NCI-H526 (cell line): ENCODE data around the gene ASXL3.
A peak's percentile ranks its signal among the peaks of the same experiment; 100 is the strongest.

Source experiments
- DNase-seq, 2 experiments: peaks; one replicate each; lab custom pipeline; 2025; lab: John Stamatoyannopoulos, UW

Gene ASXL3

GRCh38 chr18:33660696-33661310 is 82.8 kb downstream of the ASXL3 start:
- DNase-seq: no peak

DNA sequence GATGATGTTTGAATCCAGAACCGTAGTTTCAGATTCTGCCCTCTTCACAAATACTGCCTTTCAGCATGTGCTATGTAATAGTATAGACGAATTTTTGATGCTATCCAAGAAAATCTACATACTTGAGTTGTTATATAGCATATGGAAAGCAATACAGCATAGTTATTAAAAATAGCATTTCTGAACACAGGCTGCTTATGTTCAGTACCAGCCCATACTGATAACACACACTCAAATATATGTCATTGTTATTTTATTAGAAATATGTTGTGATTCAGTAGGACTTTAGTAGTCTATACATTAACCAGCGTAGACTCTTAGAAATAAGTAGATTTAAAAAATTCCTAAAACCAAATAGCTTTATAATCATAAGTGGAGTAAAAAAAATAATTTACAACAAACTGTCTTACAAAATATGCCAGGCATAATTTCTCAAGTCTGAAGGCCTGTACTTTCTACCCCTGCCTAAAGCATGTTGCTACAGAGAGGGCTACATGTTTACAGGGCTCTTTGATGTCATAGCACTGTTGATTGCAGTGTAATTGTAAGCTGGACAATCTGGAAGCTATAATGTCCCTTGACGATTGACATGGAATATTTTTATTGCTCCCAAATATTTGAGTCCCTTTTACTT is 86.3 kb downstream of the ASXL3 start:
- DNase-seq: no peak

DNA sequence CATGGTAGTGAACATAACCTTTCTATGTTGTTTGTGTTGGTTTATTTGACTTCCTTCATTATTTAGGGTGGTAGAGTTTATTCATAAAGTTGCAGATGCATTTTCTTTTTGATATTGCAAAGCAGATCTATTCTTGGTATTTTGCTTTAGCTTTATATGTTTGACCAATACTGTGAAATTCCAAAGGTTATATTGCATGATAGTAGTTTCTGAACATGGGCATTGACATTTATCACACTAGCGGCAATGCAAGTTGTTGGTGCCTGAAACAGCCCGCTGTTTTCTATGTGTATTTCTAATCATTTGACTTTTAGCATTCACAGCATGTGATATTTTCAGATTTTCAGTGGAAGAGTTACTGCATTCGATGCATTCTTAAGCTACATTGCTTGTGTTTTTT is 87.2 kb downstream of the ASXL3 start:
- DNase-seq: no peak

DNA sequence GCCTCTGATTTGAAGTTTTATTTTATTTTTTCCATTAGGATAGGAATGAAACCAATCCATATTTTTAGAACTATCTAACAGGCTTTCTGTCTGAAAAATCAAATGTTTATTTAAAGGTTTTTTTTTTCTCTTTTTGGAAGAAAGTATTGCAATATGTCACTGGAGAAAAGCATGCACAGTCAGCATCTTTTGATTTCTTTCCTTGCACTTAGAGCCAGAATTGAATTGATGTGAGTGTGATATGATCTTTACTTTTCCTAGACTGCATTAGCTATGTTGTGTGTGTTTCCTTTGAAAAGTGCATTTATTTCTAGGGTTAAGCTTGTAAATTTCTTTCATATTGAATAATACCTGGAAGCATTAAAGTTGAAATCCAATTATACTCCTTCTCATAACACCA is 87.6 kb downstream of the ASXL3 start:
- no peak for DNase-seq

DNA sequence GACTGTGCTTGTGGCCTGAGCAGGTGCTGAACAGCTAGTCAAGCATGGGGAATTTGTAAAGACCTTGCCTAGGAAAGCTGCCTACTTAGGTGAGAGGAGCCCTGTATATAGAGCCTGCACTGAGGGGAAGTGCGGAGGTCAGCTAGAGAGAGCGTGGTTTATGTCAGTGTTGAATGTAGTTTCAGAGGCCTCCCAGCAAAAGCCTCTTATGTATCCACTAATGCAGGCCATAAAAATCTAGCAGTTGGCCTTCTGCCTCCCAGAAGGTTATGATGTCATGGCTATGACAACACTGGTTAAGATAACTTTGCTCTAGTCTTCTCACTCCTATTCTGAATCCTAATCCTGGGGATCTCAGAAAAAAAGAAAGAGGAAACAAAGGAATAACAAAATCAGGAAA is 88.9 kb downstream of the ASXL3 start:
- no peak for DNase-seq

DNA sequence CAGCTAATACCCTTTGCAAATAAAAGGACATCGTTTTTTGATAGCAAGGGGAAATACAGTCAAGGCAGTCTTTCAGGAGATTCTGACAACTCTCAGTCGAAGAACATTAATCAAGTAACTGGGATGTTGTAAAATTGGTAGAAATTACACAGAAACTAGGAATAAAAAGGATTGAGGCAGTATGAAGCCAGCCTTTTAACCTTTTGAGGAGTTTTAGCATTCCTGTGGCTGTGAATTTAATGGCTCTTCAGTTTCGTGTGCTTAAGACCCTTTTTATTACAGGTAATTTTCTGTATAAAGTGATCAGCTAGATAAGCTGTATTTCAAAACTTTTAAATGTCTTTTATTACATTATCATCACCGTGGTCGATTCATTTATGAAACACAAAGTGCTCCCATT is 91.6 kb downstream of the ASXL3 start:
- no peak for DNase-seq

DNA sequence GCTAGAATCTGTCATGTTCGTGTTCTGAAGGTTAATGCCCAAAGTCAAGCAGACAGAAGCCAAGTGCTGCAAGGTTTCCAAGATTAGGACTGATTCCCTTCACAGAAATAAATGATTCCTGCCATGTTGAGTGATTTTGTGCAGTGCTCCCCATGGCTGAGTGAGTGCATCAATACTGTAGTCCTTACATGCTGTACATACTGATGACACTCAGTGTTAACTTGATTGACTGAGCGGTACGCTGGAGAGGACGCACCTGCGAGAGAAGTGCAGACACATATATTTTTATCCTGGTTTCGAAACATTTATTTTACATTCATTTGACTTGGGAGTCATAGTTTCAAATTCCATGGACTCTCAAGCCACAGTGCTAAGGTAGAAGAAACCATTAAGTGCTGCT is 92.0 kb downstream of the ASXL3 start:
- DNase-seq: no peak

DNA sequence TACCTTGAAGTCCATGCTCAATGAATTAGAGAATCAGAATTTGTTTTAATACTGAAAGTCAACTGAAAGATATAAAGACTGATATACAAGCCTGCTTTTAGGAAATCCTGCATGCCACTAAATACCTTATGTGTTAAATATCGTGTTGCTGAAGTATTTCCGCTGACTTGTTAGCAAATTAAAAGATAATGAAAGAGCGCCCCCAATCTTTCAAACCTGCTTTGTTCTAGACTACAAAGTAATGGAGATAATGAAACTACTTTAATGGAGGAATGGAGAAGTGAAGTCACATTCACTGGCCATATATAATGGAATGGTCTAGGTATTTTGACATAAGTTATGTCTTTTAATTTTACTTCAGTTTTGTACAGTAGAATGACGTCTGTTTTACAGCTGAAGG is 95.7 kb downstream of the ASXL3 start:
- DNase-seq: no peak

DNA sequence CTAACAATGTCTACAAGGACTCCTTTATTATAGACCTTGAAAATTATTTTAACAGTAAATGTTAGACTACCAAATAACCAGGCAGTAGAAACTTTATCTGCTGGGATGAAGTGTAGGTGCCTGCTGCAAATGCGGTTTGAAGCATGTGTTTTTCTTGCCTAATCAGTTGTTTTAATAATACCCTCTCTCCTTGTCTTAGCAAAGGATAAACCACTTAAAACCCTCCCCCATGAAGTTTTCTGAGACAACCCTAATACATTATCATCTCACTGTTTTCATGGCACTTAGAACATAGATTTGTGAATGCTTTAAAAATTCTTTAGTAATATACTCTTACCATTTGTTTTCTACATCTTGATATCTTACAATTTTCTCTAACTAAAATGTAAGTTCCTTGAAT is 98.6 kb downstream of the ASXL3 start:
- DNase-seq: no peak

- DNase-seq: no peak
Measured at GRCh38 chr18:33677891-33678290, 99.9 kb downstream of the ASXL3 start.

- DNase-seq: no peak
Measured at GRCh38 chr18:33682436-33682835, 104.4 kb downstream of the ASXL3 start.

- DNase-seq: no peak
Measured at GRCh38 chr18:33694593-33694992, 116.6 kb downstream of the ASXL3 start.

- DNase-seq: no peak
Measured at GRCh38 chr18:33696332-33697162, 118.5 kb downstream of the ASXL3 start.

- no peak for DNase-seq
Measured at GRCh38 chr18:33697498-33697897, 119.5 kb downstream of the ASXL3 start.

DNA sequence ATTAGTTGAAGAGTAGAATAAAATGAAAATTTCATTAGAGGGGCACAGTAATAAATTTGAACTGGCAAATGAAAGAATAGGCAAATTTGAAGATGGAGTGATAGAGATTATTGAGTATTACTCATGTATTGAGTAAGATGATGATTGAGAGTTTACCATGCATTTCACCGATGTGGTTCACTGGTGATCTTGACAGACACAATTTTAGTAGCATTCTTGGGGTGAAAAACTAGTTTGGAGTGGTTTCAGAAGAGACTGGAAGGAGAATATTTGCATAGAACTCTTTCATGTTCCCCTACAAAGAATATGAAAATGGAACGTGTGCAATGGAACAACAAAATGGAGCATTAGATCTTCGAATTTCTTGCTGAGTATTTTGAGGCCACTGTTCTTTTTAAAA is 121.4 kb downstream of the ASXL3 start:
- DNase-seq: no peak

DNA sequence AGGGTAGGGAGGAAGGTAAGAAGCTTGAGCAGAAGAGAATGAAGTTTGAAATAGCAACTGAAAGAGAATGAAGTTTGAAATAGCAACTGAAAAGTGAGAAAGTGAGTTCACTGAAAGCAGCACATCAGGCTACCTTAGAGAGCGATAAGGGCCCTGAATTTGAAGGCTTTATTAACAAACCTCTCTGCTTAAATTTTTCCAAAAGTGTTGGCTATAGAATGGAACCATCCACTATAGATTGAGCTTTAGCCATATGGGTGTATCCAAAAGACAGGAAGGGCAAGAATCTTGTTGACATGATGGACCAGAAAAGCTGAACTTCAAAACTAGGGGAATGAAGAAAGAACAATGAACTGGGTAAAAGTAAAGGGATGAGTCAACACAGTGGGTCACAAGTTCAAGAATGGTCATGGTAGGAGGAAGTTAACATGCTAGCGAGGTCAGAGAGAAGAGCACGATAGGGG is 122.5 kb downstream of the ASXL3 start:
- no peak for DNase-seq

- no peak for DNase-seq
Measured at GRCh38 chr18:33702625-33703024, 124.6 kb downstream of the ASXL3 start.

DNA sequence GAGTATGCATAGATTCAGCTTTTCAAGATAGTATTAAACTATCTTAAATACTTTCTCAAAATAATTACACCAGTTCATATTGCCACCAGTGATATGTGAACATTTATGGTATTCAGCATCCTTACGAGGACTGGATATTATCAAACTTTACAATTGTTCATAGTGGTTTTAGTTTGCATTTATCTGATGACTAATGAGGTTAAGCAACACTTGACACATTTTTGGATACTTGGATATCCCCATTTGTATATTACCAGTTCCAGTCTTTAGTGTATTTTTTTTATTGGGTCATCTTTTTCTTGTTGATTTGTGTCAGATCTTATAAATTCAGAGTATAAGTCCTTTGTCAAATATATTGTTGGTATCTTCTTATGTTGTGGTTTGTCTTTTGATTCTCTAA is 128.4 kb downstream of the ASXL3 start:
- no peak for DNase-seq

DNA sequence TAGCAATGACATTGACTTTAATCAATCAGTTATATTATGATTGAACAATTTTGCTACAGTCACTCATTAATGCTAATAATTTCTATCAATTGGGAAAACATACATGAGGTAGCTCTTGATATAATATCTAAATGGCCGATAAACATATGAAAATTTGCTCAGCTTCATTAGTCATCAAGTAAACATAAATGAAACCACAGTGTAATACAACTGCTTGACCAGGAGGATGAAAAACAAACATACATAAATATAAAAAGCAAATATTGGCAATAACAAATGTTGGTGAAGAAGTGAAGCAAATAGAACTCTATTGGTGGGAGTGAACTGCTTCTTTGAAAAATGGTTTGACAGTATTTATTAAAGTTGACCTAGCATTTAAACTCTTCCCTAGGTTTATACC is 130.9 kb downstream of the ASXL3 start:
- DNase-seq: no peak

GRCh38 chr18:33710269-33710668 is 132.2 kb downstream of the ASXL3 start:
- DNase-seq: no peak

DNA sequence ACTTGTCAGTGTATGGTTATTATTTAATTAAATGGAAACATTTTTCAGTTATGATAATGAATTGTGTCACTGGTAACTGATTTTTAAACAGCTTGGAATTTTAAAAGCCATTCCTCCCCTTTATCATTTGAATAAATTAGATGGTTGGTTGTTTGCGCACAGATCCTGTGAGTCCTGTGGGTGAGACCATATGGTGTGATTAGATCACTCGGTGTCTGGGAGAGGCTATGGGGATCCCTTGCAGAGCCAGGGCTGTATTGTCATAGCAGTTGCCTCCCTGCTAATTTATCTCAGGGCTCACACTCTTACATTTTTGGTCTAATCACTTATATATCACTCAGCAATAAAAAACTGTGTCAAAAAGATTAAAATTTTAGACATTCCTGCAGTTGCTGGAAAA is 133.5 kb downstream of the ASXL3 start:
- DNase-seq: peak in 1 of 2 experiments; percentile 2

DNA sequence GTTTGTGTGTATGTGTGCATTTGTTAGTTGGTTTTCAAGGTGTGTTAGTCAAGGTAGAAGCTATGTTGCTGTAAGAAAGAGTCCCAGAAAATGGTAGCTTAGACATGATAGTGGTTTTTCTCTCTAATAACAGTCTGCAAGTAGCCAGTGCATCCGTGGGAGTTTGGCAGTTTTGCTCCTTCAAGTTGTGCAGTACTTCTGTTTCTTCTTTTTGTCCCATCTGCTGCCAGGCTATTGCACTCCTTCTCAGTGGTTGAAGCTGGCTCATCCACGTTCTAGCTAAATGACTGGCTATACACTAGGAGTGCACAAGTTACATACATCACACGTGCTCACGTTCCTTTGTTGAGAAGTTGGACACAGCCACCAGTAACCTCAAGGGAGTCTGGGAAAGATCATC is 134.7 kb downstream of the ASXL3 start:
- no peak for DNase-seq

GRCh38 chr18:33716061-33716683 is 138.2 kb downstream of the ASXL3 start:
- DNase-seq: peak in 1 of 2 experiments; percentile 15
